Stimulated activated CD4-positive, alpha-beta T cell treated with anti-CD3 and anti-CD28 coated beads, Interleukin-4, amount 100 ng/mL, for 1 hour (primary cell): ENCODE results near the gene CAMK1G.

ENCODE experiments used
- DNase-seq: peaks from one replicate; pipeline ENCODE4 v3.0.0-alpha.2; 2020

Gene CAMK1G

DNA sequence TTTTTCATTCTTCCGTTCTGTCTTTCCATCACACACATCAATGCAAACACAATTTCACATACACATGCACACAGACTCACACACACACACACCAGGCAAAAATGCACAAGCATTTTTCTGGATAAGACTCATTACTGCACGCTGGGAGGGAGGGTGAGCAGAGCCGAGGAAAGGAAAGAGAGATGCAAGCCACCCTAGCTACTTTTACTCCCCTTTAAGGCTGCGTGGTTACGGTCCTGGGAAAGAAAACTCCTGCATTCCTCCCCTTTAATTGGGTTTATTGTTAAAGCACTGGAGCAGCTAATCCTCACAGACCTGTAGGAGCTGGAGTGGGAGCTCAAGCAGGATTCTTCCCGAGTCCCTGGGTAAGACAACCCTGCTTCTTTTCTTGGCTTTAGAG, at the start of gene CAMK1G:
Gene CAMK1G (plus strand): TSS at position 307 of the 400 bp plus-strand sequence. CDS start 11,270 bp downstream, outside the sequence.
- no peak for DNase-seq

DNA sequence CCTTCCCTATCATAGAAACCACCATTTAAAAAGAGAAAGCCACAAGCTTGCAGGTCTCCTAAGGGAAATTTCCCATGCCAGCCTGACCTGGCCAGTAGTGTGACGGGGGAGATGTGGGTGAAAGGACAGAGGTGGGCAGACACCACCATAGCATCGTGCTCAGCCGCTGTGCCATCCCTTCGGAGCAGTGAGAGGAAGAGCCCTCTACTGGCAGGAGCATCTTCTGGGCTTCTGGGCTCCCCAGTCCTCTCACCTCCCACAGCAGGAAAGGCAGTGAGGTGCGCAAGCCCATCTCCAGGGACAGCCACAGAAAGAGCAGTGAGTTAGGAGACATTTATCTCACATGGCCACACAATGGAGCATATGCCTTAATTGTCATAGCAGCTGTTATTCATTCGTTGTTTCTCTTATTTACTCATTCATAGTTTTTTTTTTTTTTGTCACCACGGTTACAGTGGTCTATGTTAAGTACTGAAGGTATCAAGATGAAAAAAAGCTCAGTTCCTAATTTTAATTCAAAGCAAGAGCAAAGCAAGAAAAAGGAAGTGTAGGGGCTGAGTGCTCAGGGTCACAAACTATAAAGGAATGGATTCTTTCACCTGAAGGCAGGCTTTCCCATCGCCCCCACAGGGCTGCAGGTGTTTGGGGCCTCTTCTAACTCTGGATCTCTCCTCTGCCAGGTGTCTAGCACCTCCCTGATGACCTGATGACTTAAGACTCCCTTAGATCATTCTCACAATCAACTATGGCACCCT, 48.8 kb upstream of the CAMK1G start:
- DNase-seq, result no peak

DNA sequence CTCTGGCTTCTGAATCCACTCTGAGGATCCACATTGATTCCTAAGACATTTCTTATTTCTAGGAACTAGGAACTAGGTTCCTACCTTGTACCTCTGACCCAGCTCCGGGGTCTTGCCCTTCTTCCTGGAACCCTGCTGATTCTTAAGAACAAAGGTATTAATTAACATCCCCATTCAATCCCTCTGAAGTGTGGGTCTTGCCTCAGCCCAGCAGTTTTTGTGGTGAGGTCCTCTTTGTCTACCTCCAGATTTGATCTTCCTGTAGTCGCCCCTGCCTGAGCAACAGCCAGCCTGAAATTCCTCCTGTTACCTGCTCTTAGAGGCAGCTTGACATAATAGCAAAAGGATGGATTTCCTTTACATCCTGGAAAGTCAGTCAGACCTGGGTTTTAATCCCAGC, 46.7 kb upstream of the CAMK1G start:
- DNase-seq, result no peak

DNA sequence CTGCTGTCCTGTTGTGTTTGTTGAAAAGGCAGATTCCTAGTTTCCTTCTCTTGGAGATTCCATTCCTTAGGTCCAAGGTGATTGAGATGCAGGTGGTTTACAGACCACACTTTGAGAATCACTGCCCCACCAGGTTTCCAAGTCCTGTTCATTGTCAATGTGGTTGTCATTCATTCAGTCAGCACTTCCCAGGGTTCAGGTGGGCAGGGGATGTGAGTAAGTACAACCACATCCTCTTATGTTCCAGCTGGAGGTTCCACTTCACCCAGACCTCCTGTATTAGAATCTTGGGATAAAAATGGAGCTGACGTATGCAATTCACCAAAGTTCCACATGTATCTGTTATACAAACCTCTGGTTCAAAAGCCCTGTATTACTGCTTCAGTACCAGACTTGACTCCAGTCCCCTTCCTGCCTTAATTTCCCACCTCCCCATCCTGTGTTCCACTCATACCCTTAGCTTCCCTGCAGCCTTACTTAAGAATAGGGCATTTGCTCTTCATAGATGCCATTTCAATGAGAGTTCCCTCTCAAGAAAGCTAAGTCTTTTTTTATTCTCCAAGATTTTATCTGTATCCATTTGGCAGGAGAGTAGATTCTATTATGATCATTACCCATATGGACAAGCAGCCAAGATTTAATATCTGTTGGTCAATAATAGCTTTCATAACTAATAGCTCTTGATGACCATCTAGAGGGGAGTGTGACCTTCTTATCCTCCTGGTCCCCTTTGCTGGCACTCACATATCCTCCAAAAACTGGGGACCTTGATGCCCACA, 46.0 kb upstream of the CAMK1G start:
- DNase-seq, result no peak

DNA sequence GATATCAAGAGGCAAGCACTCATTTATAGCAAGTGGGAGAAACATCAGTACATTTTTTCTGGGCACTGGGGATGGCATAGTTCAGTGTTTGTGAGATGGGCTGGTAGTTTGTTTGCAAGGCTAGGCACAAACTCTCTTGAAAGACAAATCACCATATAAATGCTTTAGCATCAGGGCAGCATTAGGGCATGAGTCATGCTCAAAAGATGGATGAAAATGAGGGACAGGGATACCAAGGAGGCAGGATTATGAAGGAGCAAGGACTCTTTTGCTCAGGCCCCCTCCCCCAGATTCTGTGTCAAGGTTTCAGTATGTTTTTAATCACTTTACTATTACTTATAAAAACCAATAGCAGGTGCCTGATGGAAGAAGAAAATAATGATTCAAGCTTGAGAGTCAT, 43.9 kb upstream of the CAMK1G start:
- DNase-seq, result no peak

DNA sequence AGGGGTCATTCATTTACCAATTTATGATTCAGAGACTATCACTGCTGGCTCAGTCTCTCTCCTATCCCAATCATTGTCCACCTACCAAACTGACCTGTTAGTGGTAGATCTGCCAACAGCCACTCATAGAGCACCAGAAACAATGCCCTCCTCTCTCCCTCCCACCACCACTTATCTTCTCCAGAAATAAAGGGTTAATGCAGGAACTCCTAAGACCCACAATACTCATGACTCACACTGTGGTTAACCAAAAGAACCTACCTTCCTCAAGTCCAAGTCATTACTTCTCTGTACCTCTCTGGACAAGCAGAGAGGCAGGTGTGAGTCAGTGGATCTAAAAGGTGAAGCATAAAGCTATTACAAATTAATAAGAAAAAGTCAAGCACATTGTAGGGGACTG, 40.9 kb upstream of the CAMK1G start:
- no peak for DNase-seq

DNA sequence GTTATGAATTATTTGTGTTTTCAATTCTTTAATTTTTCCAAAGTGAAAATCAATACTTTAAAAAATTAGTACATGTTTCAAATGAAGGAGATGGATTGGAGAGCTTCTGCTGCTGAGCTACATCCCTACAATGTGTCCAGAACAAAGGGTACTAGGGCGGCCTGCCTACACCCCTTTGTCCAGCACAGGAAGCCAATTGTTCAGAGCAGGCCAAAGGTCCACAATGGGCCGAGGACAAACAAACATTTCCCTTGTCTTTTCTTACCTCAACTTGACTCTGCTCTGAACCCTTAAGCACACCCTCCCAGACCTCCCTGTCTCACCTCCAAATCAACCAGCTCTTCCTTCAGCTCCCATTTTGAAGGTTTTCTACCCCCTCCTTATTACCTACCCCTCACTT, 39.4 kb upstream of the CAMK1G start:
- DNase-seq, result no peak

DNA sequence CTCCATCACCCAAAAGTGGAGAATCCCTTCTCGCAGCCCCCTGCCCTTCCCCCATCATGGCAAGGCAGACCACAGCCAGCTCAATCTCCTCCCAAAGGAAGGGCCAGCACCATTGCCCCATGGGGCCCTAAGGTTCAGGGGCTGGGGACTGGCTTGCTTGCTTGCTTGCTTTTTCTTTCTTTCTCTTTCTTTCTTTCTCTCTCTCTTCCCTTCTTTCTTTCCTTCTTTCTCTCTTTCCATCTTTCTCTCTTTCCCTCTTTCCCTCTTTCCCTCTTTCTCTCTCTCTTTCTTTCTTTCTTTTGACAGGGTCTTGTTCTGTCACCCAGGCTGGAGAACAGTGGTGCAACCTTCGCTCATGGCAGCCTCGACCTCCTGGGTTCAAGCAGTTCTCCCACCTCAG, 38.1 kb upstream of the CAMK1G start:
- no peak for DNase-seq

DNA sequence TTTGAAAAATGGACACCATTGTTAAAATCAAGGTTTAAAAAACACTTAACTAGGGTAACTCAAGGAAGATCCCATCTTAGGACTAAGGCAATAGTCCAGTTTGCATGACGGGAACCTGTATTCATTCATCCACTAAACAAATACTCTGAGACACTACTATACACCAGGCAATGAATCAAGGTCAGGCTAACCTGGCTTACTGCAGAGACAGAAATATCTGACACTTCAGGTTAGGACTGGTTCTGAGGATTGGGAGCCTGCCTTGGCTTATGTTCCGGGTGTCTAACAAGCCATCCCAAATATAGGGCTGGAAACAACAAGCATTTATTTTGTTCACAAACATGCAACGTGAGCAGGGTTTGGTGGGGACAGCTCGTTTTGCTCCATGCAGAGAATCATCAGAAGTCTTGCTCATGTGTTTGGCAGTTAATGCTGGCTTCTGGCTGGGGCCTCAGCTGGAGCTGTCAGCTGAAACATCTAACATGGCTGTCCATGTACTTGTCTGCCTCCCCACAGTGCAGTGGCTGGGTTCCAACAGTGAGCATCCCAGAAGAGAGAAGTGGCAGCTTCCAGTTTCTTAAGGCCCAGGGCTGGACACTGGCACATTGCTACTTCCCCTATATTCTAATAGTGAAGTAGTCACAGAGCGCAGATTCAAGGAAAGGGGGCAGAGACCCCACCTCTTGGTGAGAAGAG, 37.0 kb upstream of the CAMK1G start:
- DNase-seq, result no peak

DNA sequence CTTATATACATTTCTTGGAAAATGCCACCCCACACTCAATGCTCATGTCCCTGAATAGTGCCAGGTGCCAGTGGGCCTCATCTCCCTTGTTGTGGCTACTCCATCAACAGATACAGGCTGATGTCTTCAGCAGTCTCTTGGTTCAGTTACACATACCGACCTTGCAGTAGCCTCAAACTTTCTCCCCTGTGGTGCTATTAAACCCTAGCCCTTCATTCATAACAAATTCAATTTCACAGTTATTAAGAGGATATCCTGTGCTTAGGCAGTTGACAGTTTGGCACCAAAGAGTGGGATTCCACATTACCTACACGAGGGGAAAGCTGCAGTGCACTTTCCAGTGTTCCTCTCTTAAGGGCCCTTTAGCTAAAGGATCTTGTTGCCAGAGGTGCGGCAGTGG, 35.9 kb upstream of the CAMK1G start:
- DNase-seq, result no peak

DNA sequence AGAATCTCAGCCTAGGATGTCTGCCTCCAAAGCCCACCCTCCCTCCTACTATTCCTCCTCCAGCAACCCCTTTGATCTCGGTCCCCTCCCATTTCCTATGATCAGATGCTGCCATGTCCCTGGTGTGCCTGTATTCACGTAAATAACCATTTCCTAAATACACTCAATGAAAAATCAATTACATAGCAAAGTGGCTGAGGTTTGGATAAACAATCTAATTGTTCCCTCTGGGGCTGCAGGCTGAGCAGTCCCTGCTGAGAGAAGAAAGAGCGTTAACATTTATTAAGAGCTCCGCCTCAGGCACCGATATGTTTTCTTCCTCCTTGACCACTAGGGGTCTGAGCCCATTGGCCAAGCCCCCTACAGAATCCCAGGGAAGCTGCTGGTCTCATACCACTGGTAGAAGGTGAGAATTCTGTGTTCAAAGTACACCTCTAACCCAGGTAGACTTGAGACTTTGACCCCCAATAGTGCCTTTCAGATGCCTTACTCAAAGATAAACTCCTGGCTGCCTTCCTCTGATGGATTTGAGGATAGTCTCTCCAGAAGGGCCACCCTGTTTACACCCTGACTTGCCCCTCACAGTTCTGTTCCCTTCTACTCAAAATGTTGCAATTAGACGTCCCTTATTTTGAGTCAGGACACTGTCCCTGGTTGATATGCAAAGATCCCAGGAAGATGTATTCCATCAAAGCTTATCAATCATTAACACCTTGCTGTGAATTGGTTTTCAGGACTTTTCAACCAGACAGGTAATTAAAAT, 33.9 kb upstream of the CAMK1G start:
- no peak for DNase-seq

DNA sequence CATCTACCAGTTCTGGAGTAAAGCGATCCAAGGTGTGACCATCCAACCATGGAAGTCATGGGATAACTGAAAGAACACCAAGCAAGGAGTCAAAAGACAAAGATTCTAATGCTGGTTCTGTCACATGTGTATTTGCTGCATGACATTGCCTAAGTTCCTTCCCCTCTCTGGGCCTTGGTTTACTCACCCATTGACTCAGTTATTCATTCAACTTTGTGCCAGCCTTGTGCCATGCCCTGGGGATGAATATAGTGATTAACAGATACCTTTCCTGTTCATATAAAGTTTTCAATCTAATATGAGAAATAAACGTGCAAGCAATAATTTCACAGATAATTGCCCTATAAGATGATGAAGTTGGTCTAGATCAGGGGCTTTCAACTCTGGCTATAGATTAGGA, 33.0 kb upstream of the CAMK1G start:
- DNase-seq, result no peak

DNA sequence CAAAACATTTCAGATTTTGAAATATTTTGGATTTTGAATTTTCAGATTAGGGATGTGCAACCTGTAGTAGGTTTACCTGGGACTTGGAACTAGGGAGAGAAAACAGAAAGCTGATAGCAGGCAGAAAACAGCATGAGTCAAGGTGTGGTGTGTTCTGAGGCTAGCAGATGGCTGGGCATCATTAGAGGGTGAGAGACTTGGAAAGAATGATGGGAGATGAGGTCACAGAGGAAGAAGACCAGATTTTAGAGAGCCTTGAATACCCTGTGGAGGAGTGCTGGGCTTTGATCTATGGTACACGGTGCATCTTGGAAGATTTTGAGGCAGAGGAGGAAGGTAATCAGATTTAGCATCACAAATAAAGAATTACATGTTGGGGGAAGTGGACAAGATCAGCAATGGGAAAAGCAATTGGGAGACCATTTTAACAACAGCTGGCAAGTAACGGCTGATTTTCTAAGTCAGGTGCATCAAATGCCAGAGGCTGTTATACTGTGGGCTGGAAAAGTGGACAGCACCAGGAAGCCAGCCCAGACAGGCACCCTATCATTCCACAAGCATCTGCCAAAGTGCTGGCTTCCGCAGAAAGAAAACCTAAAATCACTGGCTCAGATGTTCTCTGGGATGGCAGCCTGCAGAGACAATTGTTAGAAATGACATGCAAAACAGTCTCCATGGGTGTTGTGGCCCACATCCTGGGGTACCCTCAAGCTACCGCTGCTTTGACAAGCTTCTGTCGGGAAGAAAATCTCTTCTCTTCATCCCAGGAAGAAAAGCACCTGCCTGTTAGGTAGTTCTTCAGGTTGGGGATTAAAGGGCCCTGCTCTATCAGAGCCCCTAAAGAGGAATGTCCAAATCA, 30.9 kb upstream of the CAMK1G start:
- no peak for DNase-seq

DNA sequence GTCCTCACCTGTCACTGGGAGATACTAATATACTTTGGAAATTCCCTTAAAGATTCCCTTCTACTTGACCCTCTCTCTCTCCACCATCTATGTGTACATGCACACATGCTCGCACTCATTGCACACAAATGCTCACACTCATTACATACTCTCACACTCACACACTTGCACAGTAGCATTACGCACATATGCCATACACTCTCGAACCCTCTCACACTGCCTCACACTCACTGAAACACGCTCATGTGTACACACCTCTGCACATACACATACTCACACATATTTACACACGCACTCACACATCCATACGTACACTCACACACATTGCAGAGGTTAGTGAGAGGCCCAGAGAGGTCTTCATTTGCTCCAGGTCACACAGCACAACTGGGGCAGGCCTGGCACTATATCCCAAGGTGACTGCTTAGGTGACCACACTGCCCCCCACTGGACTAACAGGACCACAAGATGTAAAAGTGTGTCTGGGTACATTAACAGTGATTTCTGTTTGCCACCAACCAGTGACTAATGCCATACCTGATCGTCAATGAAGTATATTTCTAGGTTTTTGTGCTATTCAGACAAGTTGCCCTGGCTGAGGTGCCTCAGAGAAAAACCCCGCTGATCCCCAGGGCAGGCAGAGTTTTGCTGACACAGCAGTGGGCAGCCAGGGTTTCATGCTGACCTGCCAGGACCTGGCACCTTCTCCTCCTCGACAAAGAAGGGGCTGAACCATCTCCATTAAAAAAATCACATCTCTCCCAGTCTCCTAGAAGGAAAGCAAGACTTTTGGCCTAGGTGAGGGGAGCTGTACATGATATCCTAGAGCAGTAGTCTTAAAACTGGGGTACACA, 28.5 kb upstream of the CAMK1G start:
- DNase-seq, result no peak

DNA sequence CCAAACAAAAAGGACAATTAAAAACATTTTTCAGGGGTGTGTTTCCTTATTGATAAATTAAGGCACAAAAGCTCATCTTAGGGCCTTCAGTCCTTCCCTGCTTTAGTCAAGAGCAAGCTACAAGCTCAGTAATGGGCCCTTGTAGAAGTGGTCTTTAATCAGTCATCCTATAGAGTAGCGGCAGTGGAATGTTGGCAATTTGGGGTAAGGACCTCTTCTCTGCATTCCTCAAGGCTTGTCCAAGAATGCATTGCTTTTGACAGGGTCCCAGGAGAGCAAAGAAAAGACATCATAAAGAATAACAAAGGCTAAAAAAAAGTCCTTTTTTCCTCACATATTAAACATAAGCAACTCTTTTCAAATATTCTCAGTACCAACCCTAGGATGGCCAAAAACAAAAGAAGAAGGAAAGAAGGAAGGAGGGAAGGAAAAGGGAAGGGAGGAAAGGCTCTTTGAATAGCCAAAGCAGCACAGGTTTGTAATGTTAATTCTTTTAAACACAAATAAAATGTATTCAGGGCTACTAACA, 27.3 kb upstream of the CAMK1G start:
- no peak for DNase-seq

DNA sequence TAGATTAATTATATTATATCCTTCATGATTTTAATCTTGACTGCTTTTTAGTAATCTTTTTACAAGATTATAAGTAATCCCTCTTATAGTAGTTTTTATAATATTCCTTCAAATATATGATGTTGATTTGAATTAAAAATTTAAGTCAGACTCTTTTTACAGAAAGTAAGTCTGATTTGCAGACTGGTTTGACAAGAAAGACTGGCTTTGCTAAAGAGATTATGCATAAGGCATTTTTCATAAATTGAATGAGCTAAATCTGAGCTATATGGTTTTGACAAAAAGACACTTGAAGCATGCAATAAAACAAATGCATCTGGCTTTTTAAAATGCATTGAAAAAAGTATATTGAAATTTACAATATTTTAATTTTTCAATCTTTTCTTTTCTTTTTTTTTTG, 26.3 kb upstream of the CAMK1G start:
- DNase-seq, result no peak

DNA sequence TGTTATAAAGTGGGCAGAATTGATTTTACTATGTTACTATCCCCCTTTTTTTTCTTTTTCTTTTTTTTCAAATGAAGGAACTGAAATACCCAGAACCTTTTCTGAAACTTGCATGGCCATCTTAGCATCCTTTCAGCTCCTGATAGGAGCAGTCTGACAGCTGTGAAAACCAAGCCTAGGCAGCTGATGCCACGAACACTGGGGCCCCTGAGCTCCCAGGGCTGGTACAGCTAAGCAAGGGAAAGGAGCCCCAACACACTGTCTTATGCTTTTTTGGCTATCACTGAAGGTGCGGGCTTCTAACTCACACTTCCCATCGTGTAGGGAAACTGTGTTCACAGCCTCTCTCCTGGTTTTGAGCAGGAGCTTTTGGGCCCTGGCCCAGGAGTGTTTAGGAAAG, 23.0 kb upstream of the CAMK1G start:
- DNase-seq, result no peak

DNA sequence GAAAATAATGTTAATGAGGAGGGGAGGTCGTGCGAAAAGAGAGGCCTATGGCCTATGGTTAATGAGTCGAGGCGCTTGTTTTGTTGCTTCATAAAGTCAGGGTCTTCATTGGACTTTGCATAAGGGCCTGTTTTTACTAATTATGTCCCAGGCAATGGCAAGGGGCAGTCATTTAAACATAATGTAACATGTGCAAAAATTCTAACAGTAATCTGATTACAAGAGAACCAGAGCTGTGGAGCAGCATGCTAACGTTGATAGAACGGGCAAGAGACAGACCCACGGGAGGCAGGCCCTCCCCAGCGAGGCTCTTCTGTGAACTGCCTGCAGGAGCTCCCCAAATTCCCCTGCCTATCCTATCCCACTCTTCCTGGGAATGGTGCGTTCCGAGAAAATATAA, 22.6 kb upstream of the CAMK1G start:
- no peak for DNase-seq

DNA sequence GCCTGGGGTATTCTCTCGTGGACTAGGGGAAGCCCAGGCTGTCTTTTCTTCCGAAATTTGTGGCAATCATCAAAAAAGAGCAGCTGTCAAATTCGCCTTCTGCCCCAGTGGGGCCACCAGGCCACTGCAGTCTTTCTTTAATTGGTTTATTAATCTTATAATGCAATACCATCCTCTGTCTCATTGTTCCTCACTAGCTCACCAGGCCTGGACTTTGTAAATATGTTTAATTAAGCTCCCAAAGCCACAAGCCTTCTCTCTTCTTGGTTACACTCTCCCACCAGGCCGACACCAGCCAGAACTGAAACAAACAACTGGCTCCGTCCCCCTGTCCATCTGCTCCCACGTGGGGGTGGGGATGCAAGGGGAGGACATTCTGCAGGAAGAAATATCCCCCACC, 22.0 kb upstream of the CAMK1G start:
- no peak for DNase-seq

DNA sequence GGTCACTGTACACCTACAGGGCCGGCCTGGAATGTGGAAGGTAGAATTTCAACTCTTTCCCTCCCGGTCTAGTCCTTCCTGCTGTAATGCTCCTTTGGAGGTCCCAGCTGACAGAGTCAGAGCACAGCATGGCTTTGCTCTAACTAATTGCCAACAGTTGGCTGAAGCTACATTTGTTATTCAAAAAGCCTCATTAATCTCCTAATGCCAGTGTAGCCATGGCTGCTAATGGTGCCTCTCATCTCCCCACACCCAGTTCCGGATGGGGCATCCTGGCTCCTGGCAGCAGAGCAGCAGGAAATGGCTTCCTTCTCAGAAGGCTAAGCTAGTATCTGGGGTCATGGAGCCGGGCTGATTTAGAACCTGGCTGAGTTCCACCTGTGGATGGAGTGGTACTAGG, 18.7 kb upstream of the CAMK1G start:
- no peak for DNase-seq
